GM12878 (cell line): ENCODE results near the gene GPR152. TPM values are rescaled to one million over a fixed set of nuclear protein-coding genes. Genes with fewer than 3 reads are reported as not detected.

ENCODE experiments used
- ATAC-seq: fragments of 200-7000 bp; cut with Tn5 transposase; 3 replicates; pipeline ENCODE4 v1.9.1; 2020; ENCODE audit warnings: mild to moderate bottlenecking, moderate library complexity
- BruUV-seq: library from RNA; stranded (reverse); fragments of 400-500 nt; replicated peaks from 2 replicates; lab custom pipeline; 2021; lab: Mats Ljungman, UMichigan
- CTCF ChIA-PET: fragments of 300-600 bp; sonication (Branson Sonifier 250); formaldehyde crosslinking; extraction: SDS; loops from one replicate; lab custom pipeline; 2021; ENCODE audit warnings: inconsistent platforms; lab: Yijun Ruan, JAX
- POLR2A ChIA-PET: fragments of 350-600 bp; formaldehyde crosslinking; extraction: SDS; loops from one replicate; lab custom pipeline; 2021; ENCODE audit warnings: inconsistent platforms; lab: Charles Lee
- RAD21 ChIA-PET: fragments of 300-600 bp; sonication (Branson Sonifier 250); formaldehyde crosslinking; loops from one replicate; lab custom pipeline; 2023; ENCODE audit warnings: antibody characterized with exemption; ENCODE audit not compliant: unreplicated experiment; lab: Charles Lee
- SMC1A ChIA-PET: fragments of 300-600 bp; sonication (Branson Sonifier 250); formaldehyde crosslinking; loops from one replicate; lab custom pipeline; 2023; ENCODE audit not compliant: unreplicated experiment, uncharacterized antibody; lab: Charles Lee
- DNase-seq: peaks from one replicate; pipeline ENCODE4 v3.0.0-alpha.2; 2011; ENCODE audit warnings: low read depth, low spot score
- FAIRE-seq: peaks from 3 replicates; lab custom pipeline; 2011; peaks lifted over from hg19 to GRCh38; lab: Jason Lieb, UNC
- H2AFZ ChIP-seq: 2 replicates; pipeline ENCODE4 v1.6.0; 2011; ENCODE audit warnings: low read depth, low read length, control low read depth; ENCODE audit not compliant: control insufficient read depth
- H3K27ac ChIP-seq: 2 replicates; pipeline ENCODE4 v1.5.1; 2011; ENCODE audit warnings: control low read depth; ENCODE audit not compliant: control insufficient read depth, insufficient read depth
- H3K27me3 ChIP-seq, 2 experiments: replicated peaks in 1 of 2; 2 replicates each; pipeline versions ENCODE4 v1.6.0 to v1.6.1; 2011; ENCODE audit warnings: low read length in 1 of 2; ENCODE audit not compliant: control insufficient read depth in 2 of 2, insufficient read depth in 2 of 2
- H3K36me3 ChIP-seq, 2 experiments: 2 replicates each; pipeline ENCODE4 v1.5.1; 2011; ENCODE audit warnings: low read length in 1 of 2; ENCODE audit not compliant: control insufficient read depth in 2 of 2, insufficient read depth in 2 of 2
- H3K4me1 ChIP-seq: 2 replicates; pipeline ENCODE4 v1.6.1; 2011; ENCODE audit warnings: mild to moderate bottlenecking, low read length, moderate library complexity, mixed read lengths; ENCODE audit not compliant: control insufficient read depth, insufficient read depth
- H3K4me2 ChIP-seq: 2 replicates; pipeline ENCODE4 v1.6.0; 2011; ENCODE audit warnings: control low read depth; ENCODE audit not compliant: control insufficient read depth, insufficient read depth
- H3K4me3 ChIP-seq: fragments of 200-600 bp; sonication (generic); 2 replicates; pipeline ENCODE4 v1.5.1; 2016
- H3K79me2 ChIP-seq: 2 replicates; pipeline ENCODE4 v1.6.0; 2011; ENCODE audit warnings: low read length; ENCODE audit not compliant: control insufficient read depth, insufficient read depth
- H3K9ac ChIP-seq: 2 replicates; pipeline ENCODE4 v1.8.0; 2011; ENCODE audit warnings: low read length, control low read depth, mixed read lengths; ENCODE audit not compliant: control insufficient read depth, insufficient read depth
- H3K9me3 ChIP-seq: replicated peaks from 3 replicates; pipeline ENCODE4 v1.5.1; 2011; ENCODE audit warnings: mild to moderate bottlenecking, low read length; ENCODE audit not compliant: control insufficient read depth, insufficient read depth
- H4K20me1 ChIP-seq: 2 replicates; pipeline ENCODE4 v1.6.0; 2011; ENCODE audit not compliant: control insufficient read depth, insufficient read depth
- BCL3 ChIP-seq: IDR thresholded peaks from 2 replicates; pipeline ENCODE4 v1.6.1; 2011; ENCODE audit warnings: borderline replicate concordance, low read depth, mild to moderate bottlenecking, moderate library complexity, low read length; ENCODE audit not compliant: insufficient read depth, poor library complexity, severe bottlenecking
- EP300 ChIP-seq, 2 experiments: fragments of 150-350 bp in 1 of 2; IDR thresholded peaks; 2 replicates each; pipeline ENCODE4 v1.6.1; 2011 to 2012; ENCODE audit warnings: low read depth in 2 of 2, low read length in 2 of 2, borderline replicate concordance in 1 of 2, improper control_type of control experiment in 1 of 2, inconsistent platforms in 1 of 2; ENCODE audit not compliant: control insufficient read depth in 1 of 2
- JUNB ChIP-seq: IDR thresholded peaks from 2 replicates; pipeline ENCODE4 v1.6.1; 2016; ENCODE audit warnings: antibody characterized with exemption, mild to moderate bottlenecking
- MXI1 ChIP-seq: fragments of 150-350 bp; IDR thresholded peaks from 2 replicates; pipeline ENCODE4 v1.6.1; 2011; ENCODE audit warnings: low read depth, mild to moderate bottlenecking, inconsistent platforms, low read length, improper control_type of control experiment
- POLR2AphosphoS2 ChIP-seq: IDR thresholded peaks from 2 replicates; pipeline ENCODE4 v1.6.1; 2011; ENCODE audit warnings: low read depth, mild to moderate bottlenecking, low read length, improper control_type of control experiment, moderate library complexity
- POLR2AphosphoS5 ChIP-seq: IDR thresholded peaks from 2 replicates; pipeline ENCODE4 v1.6.1; 2011; ENCODE audit warnings: mild to moderate bottlenecking, low read length, inconsistent platforms
- RFX5 ChIP-seq: IDR thresholded peaks from 2 replicates; pipeline ENCODE4 v1.6.1; 2011; ENCODE audit warnings: low read depth, low read length, improper control_type of control experiment
- ZNF384 ChIP-seq: IDR thresholded peaks from 2 replicates; pipeline ENCODE4 v1.6.1; 2012; ENCODE audit warnings: low read depth, mild to moderate bottlenecking, low read length, improper control_type of control experiment, borderline replicate concordance
- WGBS: methylation state at CpG from one replicate; pipeline ENCODE4 v1.1.6; 2016; ENCODE audit warnings: low lambda C conversion rate; ENCODE audit not compliant: insufficient replicate concordance, insufficient coverage; ENCODE audit errors: missing lambda C conversion rate; 5-methylcytosine and 5-hydroxymethylcytosine counted together
- in situ Hi-C: fragments of 300-500 bp; cut with MboI; formaldehyde crosslinking; loops from 9 replicates; pipeline ENCODE4 v1.14.3; 2018; ENCODE audit warnings: mixed read lengths
- intact Hi-C: fragments of 100-400 bp; cut with micrococcal nuclease; formaldehyde crosslinking; loops from one replicate; pipeline ENCODE4 v1.14.2; 2022; ENCODE audit not compliant: unreplicated experiment
- polyA plus RNA-seq, 11 experiments: library from polyadenylated mRNA; depleted of rRNA in 4 of 11; unstranded in 6 of 11; stranded (reverse) in 5 of 11; fragments of >200 nt; fragmentation: Nextera tagmentation in 4 of 11; fragmentation: Illumina TruSeq in 1 of 11; extraction: Ambion mirVana in 4 of 11; extraction: Trizol in 1 of 11; gene quantifications; 1 replicate in 1 of 11; 2 replicates in 10 of 11; pipeline versions ENCODE4 v1.2.1 to v1.2.3, GENCODE V29; 2011 to 2016; ENCODE audit warnings: inconsistent platforms in 2 of 11, missing spikeins in 2 of 11, low read depth in 1 of 11
- total RNA-seq, 4 experiments: library from RNA; depleted of rRNA in 3 of 4; stranded (reverse); fragments of >200 nt in 3 of 4; fragmentation: Illumina TruSeq in 1 of 4; extraction: Trizol in 1 of 4; gene quantifications; 2 replicates each; pipeline versions ENCODE4 v1.2.1 to v1.2.3, GENCODE V29; 2013 to 2021

GPR152 gene
- total and polyA plus RNA-seq, 10 of the 15 experiments (the other 5 are each of a cell fraction or from before 2014, with no cell fraction given): not detected

- H3K4me3 ChIP-seq: peak overlapping the region; percentile 90
- H3K36me3 ChIP-seq: peaks cover 6 to 21% of the 10 kb centered on the region in 2 experiments; a peak in 3 of 4 replicates
- peak overlapping the region; percentile 99 for H3K9ac ChIP-seq
- ChIA-PET POLR2A (interaction anchor here (0.6 to 4.7 kb wide), 18 partner anchors 9 to 191 kb away, joined by 3 to 95 read pairs (median 6); partner anchors contain the start of genes AIP, CDK2AP2, GRK2 and NUDT8), SMC1A (interaction anchor here (0.7 to 4.2 kb wide), 13 partner anchors 10 to 197 kb away, joined by 3 to 46 read pairs (median 8); partner anchors contain the start of genes AIP, PITPNM1, PPP1CA and RAD9A)
- in situ Hi-C loops: no loop called here
- no peak overlapping the region for H2AFZ ChIP-seq
- DNase-seq: no peak
- no peaks in the 10 kb centered on the region for H3K27me3 ChIP-seq
- H3K4me2 ChIP-seq: peak overlapping the region; percentile 86
- TF ChIP-seq ZNF384: no peak
- no peak for TF ChIP-seq POLR2AphosphoS2
- no peak for TF ChIP-seq BCL3
- no peak for TF ChIP-seq EP300 (IDR thresholded peaks at IDR 0.05; ENCODE audit: borderline replicate concordance in 1 of 2, control insufficient read depth in 1 of 2, low read depth in 2 of 2, low read length in 2 of 2)
- no peak for TF ChIP-seq JUNB
- peak; percentile 67; the same call in 1 of the 2 replicates for TF ChIP-seq RFX5
- 0 out of 2 replicates have a peak, but pooled peaks have one; percentile 11 for TF ChIP-seq MXI1
- peak; percentile 15; the same call in 1 of the 2 replicates for TF ChIP-seq POLR2AphosphoS5
- TF ChIP-seq, all 136 proteins: peak for 3
- RAD21 ChIA-PET: interaction anchor here (0.6 to 7.2 kb wide), 19 partner anchors 10 to 192 kb away, joined by 3 to 112 read pairs (median 7); partner anchors contain the start of genes AIP, NUDT8, PITPNM1 and POLD4
- ATAC-seq: no peak
- Histone ChIP-seq H3K9me3 (no peaks in the 10 kb centered on the region), H3K4me1 (peaks cover 36% of the 10 kb centered on the region), H3K27ac (peak overlapping the region; percentile 99), H3K79me2 (peaks cover 57% of the 10 kb centered on the region), H4K20me1 (no peaks in the 10 kb centered on the region)
- CTCF ChIA-PET: interaction anchor here (0.8 to 4.3 kb wide), 16 partner anchors 9 to 141 kb away, joined by 3 to 53 read pairs (median 4); partner anchors contain the start of genes CDK2AP2, PPP1CA, RPS6KB2 and TBC1D10C
- 3% methylated on average over 3 of the region's 3 CpGs for WGBS
- BruUV-seq: no TSS peak
- peak; percentile 31 for FAIRE-seq
- intact Hi-C loops: loop anchor here (2.0 to 5.0 kb wide), 4 partner anchors 31 to 69 kb away; partner anchors contain the start of genes PPP1CA, TBC1D10C and TMEM134
Observed at GRCh38 chr11:67437809-67438157, 14.7 kb downstream of the GPR152 start.
